SK-N-SH (cell line): ENCODE results near the gene CERCAM. TPM values are rescaled to one million over a fixed set of nuclear protein-coding genes. Genes with fewer than 3 reads are reported as not detected.

Source experiments
- CTCF ChIA-PET: fragments of 300-600, 350-600 bp; formaldehyde crosslinking; extraction: SDS; loops from one replicate; lab custom pipeline; 2021; lab: Yijun Ruan, JAX
- POLR2A ChIA-PET: fragments of 350-600 bp; sonication (Branson Sonifier 250); formaldehyde crosslinking; extraction: SDS; loops from one replicate; lab custom pipeline; 2020; ENCODE audit warnings: antibody characterized with exemption, inconsistent platforms; lab: Yijun Ruan, JAX
- DNase-seq: peaks from one replicate; pipeline ENCODE4 v3.0.0; 2012
- H2AFZ ChIP-seq: fragments of 200-600 bp; sonication (generic); 2 replicates; pipeline ENCODE4 v1.8.1; 2016; ENCODE audit warnings: antibody characterized with exemption, mild to moderate bottlenecking, low read depth
- H3F3A ChIP-seq: fragments of 200-600 bp; sonication (generic); replicated peaks from 2 replicates; pipeline ENCODE3; 2016; ENCODE audit warnings: antibody characterized with exemption, mild to moderate bottlenecking; ENCODE audit not compliant: insufficient read depth
- H3K27ac ChIP-seq, 2 experiments: fragments of 200-500 bp in 1 of 2; fragments of 200-600 bp in 1 of 2; sonication (Bioruptor generic) in 1 of 2; sonication (generic), shearing (Covaris generic) in 1 of 2; 2 replicates each; pipeline versions ENCODE4 v1.5.1 to v1.6.1; 2014 to 2016; ENCODE audit warnings: low read depth in 2 of 2, inconsistent platforms in 1 of 2, low read length in 1 of 2, mild to moderate bottlenecking in 1 of 2, mixed read lengths in 1 of 2
- H3K27me3 ChIP-seq: fragments of 200-600 bp; sonication (generic), shearing (Covaris generic); 2 replicates; pipeline ENCODE4 v1.6.1; 2016; ENCODE audit warnings: mixed run types; ENCODE audit not compliant: insufficient read depth
- H3K36me3 ChIP-seq, 2 experiments: fragments of 200-500 bp in 1 of 2; fragments of 200-600 bp in 1 of 2; sonication (Bioruptor generic) in 1 of 2; sonication (generic) in 1 of 2; replicated peaks in 1 of 2; 2 replicates each; pipeline versions ENCODE3 to v1.5.1; 2014 to 2016; ENCODE audit warnings: low read length in 1 of 2, mild to moderate bottlenecking in 1 of 2; ENCODE audit not compliant: insufficient read depth in 2 of 2, control insufficient read depth in 1 of 2
- H3K4me1 ChIP-seq, 2 experiments: fragments of 200-500 bp in 1 of 2; fragments of 200-600 bp in 1 of 2; sonication (Bioruptor generic) in 1 of 2; sonication (generic), shearing (Covaris generic) in 1 of 2; 2 replicates each; pipeline versions ENCODE4 v1.5.1 to v1.6.1; 2014 to 2016; ENCODE audit warnings: low read depth in 1 of 2, low read length in 1 of 2, mixed run types in 1 of 2; ENCODE audit not compliant: insufficient read depth in 2 of 2, control insufficient read depth in 1 of 2
- H3K4me2 ChIP-seq: fragments of 200-600 bp; sonication (generic), shearing (Covaris generic); 2 replicates; pipeline ENCODE4 v1.6.1; 2017; ENCODE audit warnings: mixed run types
- H3K4me3 ChIP-seq, 2 experiments: fragments of 200-500 bp in 1 of 2; fragments of 200-600 bp in 1 of 2; sonication (Bioruptor generic) in 1 of 2; sonication (generic), shearing (Covaris generic) in 1 of 2; 2 replicates each; pipeline versions ENCODE4 v1.5.1 to v1.8.1; 2014 to 2016; ENCODE audit warnings: low read depth in 2 of 2, inconsistent platforms in 1 of 2, low read length in 1 of 2, mild to moderate bottlenecking in 1 of 2, mixed read lengths in 1 of 2, moderate library complexity in 1 of 2
- H3K79me2 ChIP-seq: fragments of 200-600 bp; sonication (generic); 2 replicates; pipeline ENCODE4 v1.8.1; 2017; ENCODE audit warnings: mild to moderate bottlenecking; ENCODE audit not compliant: insufficient read depth
- H3K9ac ChIP-seq: fragments of 200-600 bp; sonication (generic); 2 replicates; pipeline ENCODE4 v1.6.1; 2017; ENCODE audit warnings: mixed run types
- H3K9me2 ChIP-seq: fragments of 200-600 bp; sonication (generic); 2 replicates; pipeline ENCODE4 v1.6.1; 2017; ENCODE audit warnings: mixed run types
- H3K9me3 ChIP-seq: fragments of 200-600 bp; sonication (generic); 2 replicates; pipeline ENCODE4 v1.6.1; 2017; ENCODE audit warnings: mixed run types, mild to moderate bottlenecking, moderate library complexity
- H4K20me1 ChIP-seq: fragments of 200-600 bp; sonication (generic); 2 replicates; pipeline ENCODE4 v1.6.1; 2017; ENCODE audit warnings: mild to moderate bottlenecking, mixed run types; ENCODE audit not compliant: insufficient read depth
- CHD2 ChIP-seq: fragments of 150-350 bp; IDR thresholded peaks from 2 replicates; pipeline ENCODE4 v1.6.1; 2018; ENCODE audit warnings: low read length; ENCODE audit not compliant: partially characterized antibody
- EP300 ChIP-seq, 2 experiments: IDR thresholded peaks; 2 replicates each; pipeline versions ENCODE4 v1.4.0 to v1.6.1; 2012; ENCODE audit warnings: borderline replicate concordance in 1 of 2, low read depth in 1 of 2, low read length in 1 of 2
- EZH2phosphoT487 ChIP-seq: fragments of 200-600 bp; sonication (generic); IDR thresholded peaks from 2 replicates; pipeline ENCODE4 v1.6.1; 2017; ENCODE audit warnings: low read depth, mixed run types, mild to moderate bottlenecking, antibody characterized with exemption, moderate library complexity, borderline replicate concordance
- JUND ChIP-seq: IDR thresholded peaks from 2 replicates; pipeline ENCODE4 v1.4.0; 2012
- NFIC ChIP-seq: IDR thresholded peaks from 2 replicates; pipeline ENCODE4 v1.4.0; 2012; ENCODE audit warnings: borderline replicate concordance
- RAD21 ChIP-seq: IDR thresholded peaks from 2 replicates; pipeline ENCODE4 v1.6.1; 2012; ENCODE audit warnings: mild to moderate bottlenecking, low read length
- RCOR1 ChIP-seq: fragments of 150-350 bp; IDR thresholded peaks from 2 replicates; pipeline ENCODE4 v1.6.1; 2017; ENCODE audit warnings: antibody characterized with exemption, low read length
- RFX5 ChIP-seq: IDR thresholded peaks from 2 replicates; pipeline ENCODE4 v1.6.1; 2012; ENCODE audit warnings: mild to moderate bottlenecking, improper control_type of control experiment, low read length
- SIN3A ChIP-seq: IDR thresholded peaks from 2 replicates; pipeline ENCODE4 v1.6.1; 2012; ENCODE audit warnings: low read depth, mild to moderate bottlenecking, low read length, moderate library complexity, borderline replicate concordance
- SMC3 ChIP-seq: IDR thresholded peaks from 2 replicates; pipeline ENCODE4 v1.6.1; 2012; ENCODE audit warnings: low read depth, low read length, improper control_type of control experiment
- WGBS: methylation state at CpG from one replicate; pipeline ENCODE4 v1.1.6; 2017; ENCODE audit warnings: low lambda C conversion rate; 5-methylcytosine and 5-hydroxymethylcytosine counted together
- polyA plus RNA-seq, 3 experiments: library from polyadenylated mRNA; depleted of rRNA; stranded (reverse); fragments of >200 nt; gene quantifications; 2 replicates each; pipeline ENCODE4 v1.2.3, GENCODE V29; 2012
- TF ChIP-seq, protein P1 (sequence below): IDR thresholded peaks from 2 replicates; pipeline ENCODE4 v1.4.0; 2012; ENCODE audit warnings: low read depth
- TF ChIP-seq, protein P2 (sequence below): IDR thresholded peaks from 2 replicates; pipeline ENCODE4 v1.6.1; 2012; ENCODE audit warnings: mild to moderate bottlenecking, low read depth, low read length, moderate library complexity
- TF ChIP-seq, protein P3 (sequence below): fragments of 200-600 bp; sonication (generic); IDR thresholded peaks from 2 replicates; pipeline ENCODE4 v1.6.1; 2017; ENCODE audit warnings: antibody characterized with exemption, mild to moderate bottlenecking, moderate library complexity
- TF ChIP-seq, protein P4 (sequence below): IDR thresholded peaks from 2 replicates; pipeline ENCODE4 v1.4.0; 2012; ENCODE audit warnings: low read depth, borderline replicate concordance
- TF ChIP-seq, protein P5 (sequence below): IDR thresholded peaks from 2 replicates; pipeline ENCODE4 v1.4.0; 2012; ENCODE audit warnings: low read depth, borderline replicate concordance

The CERCAM gene
- polyA plus RNA-seq, 1 of the 3 experiments (the other 2 are of a cell fraction) = 131 TPM

DNA sequence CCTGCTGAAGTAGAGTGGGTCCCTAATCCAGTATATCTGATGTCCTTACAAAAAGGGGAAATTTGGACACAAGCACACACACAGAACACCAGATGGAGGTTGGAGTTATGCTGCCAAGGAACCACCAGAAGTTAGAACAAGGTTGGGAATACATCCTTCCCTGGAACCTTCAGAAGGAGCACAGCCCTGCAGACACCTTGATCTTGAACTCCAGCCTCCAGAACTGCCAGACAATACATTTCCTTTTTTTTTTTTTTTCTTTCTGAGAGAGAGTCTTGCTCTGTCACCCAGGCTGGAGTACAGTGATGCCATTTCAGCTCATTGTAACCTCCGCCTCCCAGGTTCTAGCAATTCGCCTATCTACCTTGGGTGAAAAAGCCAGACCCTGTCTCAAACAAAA is 28.1 kb downstream of the CERCAM start:
- H3K27me3 ChIP-seq = no peaks in the 10 kb centered on the region
- ChIA-PET CTCF (interaction anchor here (0.6 to 5.5 kb wide), 2 partner anchors 10 to 85 kb away, joined by 3 to 31 read pairs; no protein-coding TSS in a partner anchor), POLR2A (no interaction called here)
- no peaks in the 10 kb centered on the region for H3K36me3 ChIP-seq
- no peak for DNase-seq
- no peaks in the 10 kb centered on the region for H3K4me1 ChIP-seq
- no peak overlapping the region for H3K4me2 ChIP-seq
- no peaks in the 10 kb centered on the region for H3F3A ChIP-seq
- no peaks in the 10 kb centered on the region for H3K9me2 ChIP-seq
- H3K9me3 ChIP-seq = no peaks in the 10 kb centered on the region
- 98% methylated on average over 2 of the region's 2 CpGs for WGBS
- H3K4me3 ChIP-seq = no peak overlapping the region
- no peaks in the 10 kb centered on the region for H3K79me2 ChIP-seq
- H4K20me1 ChIP-seq = no peaks in the 10 kb centered on the region
- H3K9ac ChIP-seq = no peak overlapping the region
- H3K27ac ChIP-seq = no peak overlapping the region
- no peak overlapping the region for H2AFZ ChIP-seq
- TF ChIP-seq RFX5 (no peak), SIN3A (no peak), SMC3 (no peak), RAD21 (no peak), JUND (no peak), EZH2phosphoT487 (no peak), NFIC (no peak), CHD2 (no peak), RCOR1 (no peak), EP300 (IDR thresholded peaks at IDR 0.05; ENCODE audit: borderline replicate concordance in 1 of 2, low read depth in 1 of 2, low read length in 1 of 2) (no peak)
- TF ChIP-seq, protein P1, sequence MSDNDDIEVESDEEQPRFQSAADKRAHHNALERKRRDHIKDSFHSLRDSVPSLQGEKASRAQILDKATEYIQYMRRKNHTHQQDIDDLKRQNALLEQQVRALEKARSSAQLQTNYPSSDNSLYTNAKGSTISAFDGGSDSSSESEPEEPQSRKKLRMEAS = no peak
- TF ChIP-seq, protein P2, sequence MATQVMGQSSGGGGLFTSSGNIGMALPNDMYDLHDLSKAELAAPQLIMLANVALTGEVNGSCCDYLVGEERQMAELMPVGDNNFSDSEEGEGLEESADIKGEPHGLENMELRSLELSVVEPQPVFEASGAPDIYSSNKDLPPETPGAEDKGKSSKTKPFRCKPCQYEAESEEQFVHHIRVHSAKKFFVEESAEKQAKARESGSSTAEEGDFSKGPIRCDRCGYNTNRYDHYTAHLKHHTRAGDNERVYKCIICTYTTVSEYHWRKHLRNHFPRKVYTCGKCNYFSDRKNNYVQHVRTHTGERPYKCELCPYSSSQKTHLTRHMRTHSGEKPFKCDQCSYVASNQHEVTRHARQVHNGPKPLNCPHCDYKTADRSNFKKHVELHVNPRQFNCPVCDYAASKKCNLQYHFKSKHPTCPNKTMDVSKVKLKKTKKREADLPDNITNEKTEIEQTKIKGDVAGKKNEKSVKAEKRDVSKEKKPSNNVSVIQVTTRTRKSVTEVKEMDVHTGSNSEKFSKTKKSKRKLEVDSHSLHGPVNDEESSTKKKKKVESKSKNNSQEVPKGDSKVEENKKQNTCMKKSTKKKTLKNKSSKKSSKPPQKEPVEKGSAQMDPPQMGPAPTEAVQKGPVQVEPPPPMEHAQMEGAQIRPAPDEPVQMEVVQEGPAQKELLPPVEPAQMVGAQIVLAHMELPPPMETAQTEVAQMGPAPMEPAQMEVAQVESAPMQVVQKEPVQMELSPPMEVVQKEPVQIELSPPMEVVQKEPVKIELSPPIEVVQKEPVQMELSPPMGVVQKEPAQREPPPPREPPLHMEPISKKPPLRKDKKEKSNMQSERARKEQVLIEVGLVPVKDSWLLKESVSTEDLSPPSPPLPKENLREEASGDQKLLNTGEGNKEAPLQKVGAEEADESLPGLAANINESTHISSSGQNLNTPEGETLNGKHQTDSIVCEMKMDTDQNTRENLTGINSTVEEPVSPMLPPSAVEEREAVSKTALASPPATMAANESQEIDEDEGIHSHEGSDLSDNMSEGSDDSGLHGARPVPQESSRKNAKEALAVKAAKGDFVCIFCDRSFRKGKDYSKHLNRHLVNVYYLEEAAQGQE = no peak
- TF ChIP-seq, protein P3, sequence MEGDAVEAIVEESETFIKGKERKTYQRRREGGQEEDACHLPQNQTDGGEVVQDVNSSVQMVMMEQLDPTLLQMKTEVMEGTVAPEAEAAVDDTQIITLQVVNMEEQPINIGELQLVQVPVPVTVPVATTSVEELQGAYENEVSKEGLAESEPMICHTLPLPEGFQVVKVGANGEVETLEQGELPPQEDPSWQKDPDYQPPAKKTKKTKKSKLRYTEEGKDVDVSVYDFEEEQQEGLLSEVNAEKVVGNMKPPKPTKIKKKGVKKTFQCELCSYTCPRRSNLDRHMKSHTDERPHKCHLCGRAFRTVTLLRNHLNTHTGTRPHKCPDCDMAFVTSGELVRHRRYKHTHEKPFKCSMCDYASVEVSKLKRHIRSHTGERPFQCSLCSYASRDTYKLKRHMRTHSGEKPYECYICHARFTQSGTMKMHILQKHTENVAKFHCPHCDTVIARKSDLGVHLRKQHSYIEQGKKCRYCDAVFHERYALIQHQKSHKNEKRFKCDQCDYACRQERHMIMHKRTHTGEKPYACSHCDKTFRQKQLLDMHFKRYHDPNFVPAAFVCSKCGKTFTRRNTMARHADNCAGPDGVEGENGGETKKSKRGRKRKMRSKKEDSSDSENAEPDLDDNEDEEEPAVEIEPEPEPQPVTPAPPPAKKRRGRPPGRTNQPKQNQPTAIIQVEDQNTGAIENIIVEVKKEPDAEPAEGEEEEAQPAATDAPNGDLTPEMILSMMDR = no peak
- TF ChIP-seq, protein P4, sequence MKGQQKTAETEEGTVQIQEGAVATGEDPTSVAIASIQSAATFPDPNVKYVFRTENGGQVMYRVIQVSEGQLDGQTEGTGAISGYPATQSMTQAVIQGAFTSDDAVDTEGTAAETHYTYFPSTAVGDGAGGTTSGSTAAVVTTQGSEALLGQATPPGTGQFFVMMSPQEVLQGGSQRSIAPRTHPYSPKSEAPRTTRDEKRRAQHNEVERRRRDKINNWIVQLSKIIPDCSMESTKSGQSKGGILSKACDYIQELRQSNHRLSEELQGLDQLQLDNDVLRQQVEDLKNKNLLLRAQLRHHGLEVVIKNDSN = no peak
- TF ChIP-seq, protein P5, sequence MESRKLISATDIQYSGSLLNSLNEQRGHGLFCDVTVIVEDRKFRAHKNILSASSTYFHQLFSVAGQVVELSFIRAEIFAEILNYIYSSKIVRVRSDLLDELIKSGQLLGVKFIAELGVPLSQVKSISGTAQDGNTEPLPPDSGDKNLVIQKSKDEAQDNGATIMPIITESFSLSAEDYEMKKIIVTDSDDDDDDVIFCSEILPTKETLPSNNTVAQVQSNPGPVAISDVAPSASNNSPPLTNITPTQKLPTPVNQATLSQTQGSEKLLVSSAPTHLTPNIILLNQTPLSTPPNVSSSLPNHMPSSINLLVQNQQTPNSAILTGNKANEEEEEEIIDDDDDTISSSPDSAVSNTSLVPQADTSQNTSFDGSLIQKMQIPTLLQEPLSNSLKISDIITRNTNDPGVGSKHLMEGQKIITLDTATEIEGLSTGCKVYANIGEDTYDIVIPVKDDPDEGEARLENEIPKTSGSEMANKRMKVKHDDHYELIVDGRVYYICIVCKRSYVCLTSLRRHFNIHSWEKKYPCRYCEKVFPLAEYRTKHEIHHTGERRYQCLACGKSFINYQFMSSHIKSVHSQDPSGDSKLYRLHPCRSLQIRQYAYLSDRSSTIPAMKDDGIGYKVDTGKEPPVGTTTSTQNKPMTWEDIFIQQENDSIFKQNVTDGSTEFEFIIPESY = no peak
